GM12873 (cell line): Measurements from ENCODE around the gene MPZL1.

Source experiments
- CTCF ChIP-seq: IDR thresholded peaks from 2 replicates; pipeline ENCODE4 v1.5.1; 2012; ENCODE audit warnings: low read depth, mild to moderate bottlenecking, moderate library complexity, low read length, control low read depth; ENCODE audit not compliant: insufficient read depth; ENCODE audit errors: missing control alignments

MPZL1 gene

GRCh38 chr1:167685844-167686243 lies 35.9 kb upstream of the MPZL1 start:
- TF ChIP-seq CTCF = no peak

- peak; percentile 87 for TF ChIP-seq CTCF
These were observed 33.8 kb upstream of the MPZL1 start for GRCh38 chr1:167687919-167688519.

GRCh38 chr1:167689567-167689920 lies 32.2 kb upstream of the MPZL1 start:
- TF ChIP-seq CTCF = no peak

GRCh38 chr1:167690053-167690452 lies 31.7 kb upstream of the MPZL1 start:
- TF ChIP-seq CTCF = no peak

- TF ChIP-seq CTCF = no peak
These were observed 28.2 kb upstream of the MPZL1 start for GRCh38 chr1:167693425-167694045.

- no peak for TF ChIP-seq CTCF
These were observed 27.1 kb upstream of the MPZL1 start for GRCh38 chr1:167694691-167695090.

GRCh38 chr1:167695147-167695546 lies 26.6 kb upstream of the MPZL1 start:
- no peak for TF ChIP-seq CTCF
